Epithelial cell of proximal tubule (primary cell): ENCODE results near the gene TRPV4. TPM values are rescaled to one million over a fixed set of nuclear protein-coding genes. Genes with fewer than 3 reads are reported as not detected.
A peak's percentile ranks its signal among the peaks of the same experiment; 100 is the strongest.

Source experiments
- DNase-seq: peaks from one replicate; pipeline ENCODE4 v3.0.0-alpha.2; 2011; ENCODE audit warnings: low read depth
- H3K4me3 ChIP-seq: 2 replicates; pipeline ENCODE4 v1.5.1; 2011; ENCODE audit warnings: low read depth, mild to moderate bottlenecking, low read length
- CTCF ChIP-seq: conservative IDR thresholded peaks from 2 replicates; pipeline ENCODE4 v1.5.1; 2012; ENCODE audit warnings: low read depth, mild to moderate bottlenecking, low read length
- total RNA-seq: library from RNA; depleted of rRNA; stranded (reverse); fragments of >200 nt; gene quantifications from 2 replicates; pipeline ENCODE4 v1.2.3, GENCODE V29; 2015

The TRPV4 gene
- total RNA-seq, 1 donor from 2014 or later: 2.2 TPM

DNA sequence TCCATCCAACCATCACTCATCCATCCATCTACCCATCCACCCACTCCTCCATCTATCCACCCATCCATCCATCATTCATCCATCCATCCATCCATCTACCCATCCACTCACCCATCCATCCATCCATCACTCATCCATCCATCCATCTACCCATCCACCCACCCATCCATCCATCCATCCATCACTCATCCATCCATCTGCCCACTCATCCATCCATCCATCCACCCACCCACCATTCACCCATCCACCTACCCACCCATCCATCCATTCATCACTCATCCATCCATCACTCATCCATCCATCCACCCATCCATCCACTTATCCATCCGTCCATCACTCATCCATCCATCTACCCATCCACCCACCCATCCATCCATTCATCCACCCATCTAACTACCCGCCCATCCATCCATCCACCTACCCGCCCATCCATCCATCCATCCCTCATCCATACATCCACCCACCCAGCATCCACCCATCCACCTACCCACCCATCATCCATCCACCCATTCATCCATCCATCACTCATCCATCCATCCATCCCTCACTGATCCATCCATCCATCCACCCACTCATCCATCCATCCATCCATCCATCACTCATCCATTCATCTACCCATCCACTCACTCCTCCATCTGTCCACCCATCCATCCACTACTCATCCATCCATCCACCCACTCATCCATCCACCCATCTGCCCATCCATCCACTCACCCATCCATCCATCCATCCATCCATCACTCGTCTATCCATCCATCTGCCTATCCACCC lies 24.1 kb downstream of the TRPV4 start:
- H3K4me3 ChIP-seq: no peak overlapping the region
- no peak for TF ChIP-seq CTCF
- no peak for DNase-seq

DNA sequence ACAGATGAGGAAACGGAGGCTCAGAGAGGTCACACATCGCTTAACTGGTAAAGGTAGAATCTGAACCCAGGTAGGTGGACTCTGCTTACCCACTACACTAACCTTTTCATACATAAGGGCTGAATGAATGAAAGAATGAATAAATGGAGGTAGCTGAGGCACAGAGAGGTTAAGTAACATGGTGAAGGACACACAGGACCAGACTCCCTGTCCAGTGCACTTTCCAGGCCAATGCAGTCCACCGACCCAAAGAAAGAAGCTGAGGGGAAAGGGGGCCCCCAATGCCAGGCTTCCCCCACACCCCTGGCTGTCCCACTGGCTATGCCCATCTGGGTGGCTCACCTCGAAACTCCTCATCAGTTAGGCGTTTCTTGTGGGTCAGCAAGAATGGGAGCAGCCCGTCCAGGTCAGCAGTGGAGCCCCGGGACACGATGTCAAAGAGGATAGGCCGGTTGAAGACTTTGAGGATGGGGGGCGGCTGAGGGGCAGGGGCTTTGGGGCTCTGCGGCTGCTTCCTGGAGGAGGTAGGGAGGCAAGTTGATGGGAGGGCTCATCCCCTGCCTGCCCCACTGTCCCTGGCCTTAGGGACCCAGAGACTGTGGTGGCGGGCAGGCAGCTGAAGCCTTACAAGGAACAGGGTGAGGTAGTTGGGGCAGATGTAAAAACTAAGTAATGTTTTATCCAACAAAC lies 25.1 kb downstream of the TRPV4 start:
- no peak for TF ChIP-seq CTCF
- no peak overlapping the region for H3K4me3 ChIP-seq

GRCh38 chr12:109804820-109805761 lies 28.1 kb downstream of the TRPV4 start:
- TF ChIP-seq CTCF: peak; percentile 96
- DNase-seq: no peak

More for the DNA sequence above, 25.1 kb downstream of the TRPV4 start:
- no peak for DNase-seq

GRCh38 chr12:109803678-109804077 lies 29.5 kb downstream of the TRPV4 start:
- no peak overlapping the region for H3K4me3 ChIP-seq
- no peak for TF ChIP-seq CTCF
- no peak for DNase-seq

More at GRCh38 chr12:109804820-109805761, 28.1 kb downstream of the TRPV4 start:
- H3K4me3 ChIP-seq: no peak overlapping the region

DNA sequence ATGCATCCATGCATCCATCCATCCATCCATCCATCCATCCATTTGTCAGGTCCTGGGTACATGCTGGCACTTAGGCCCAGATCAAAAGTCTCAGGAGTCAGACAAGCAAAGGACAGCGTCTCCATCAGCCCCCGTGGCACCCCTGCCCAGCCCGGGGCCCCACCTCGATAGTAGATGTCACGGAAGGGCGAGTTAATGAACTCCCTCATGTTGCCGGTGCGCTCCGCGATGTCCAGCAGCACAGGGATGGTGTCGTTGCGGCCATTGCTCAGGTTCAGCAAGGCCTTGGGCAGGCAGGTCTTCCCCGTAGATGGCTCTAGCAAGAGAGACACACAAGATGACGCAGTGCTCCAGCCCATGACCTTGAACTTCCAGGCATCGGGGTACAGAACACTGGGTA lies 30.4 kb downstream of the TRPV4 start:
- no peak for DNase-seq
- no peak overlapping the region for H3K4me3 ChIP-seq
- no peak for TF ChIP-seq CTCF

GRCh38 chr12:109800536-109800935 lies 32.7 kb downstream of the TRPV4 start:
- no peak overlapping the region for H3K4me3 ChIP-seq
- TF ChIP-seq CTCF: no peak
- no peak for DNase-seq
